RWPE2 (cell line): ENCODE measurements around the gene CABP2.
"Not testable (repeated sequence)": the region's sequence is repeated elsewhere in the genome, so short reads cannot be mapped to it uniquely, and the experiment has no call there.

ENCODE experiments used
- ATAC-seq: fragments of 200-7000 bp; cut with Tn5 transposase; 3 replicates; pipeline ENCODE4 v1.9.1; 2021; ENCODE audit warnings: low read depth
- DNase-seq: peaks from one replicate; pipeline ENCODE4 v3.0.0-alpha.2; 2020; ENCODE audit warnings: low spot score
- H3K27ac ChIP-seq: fragments of 450-650 bp; 2 replicates; pipeline ENCODE4 v1.5.1; 2017; ENCODE audit warnings: mild to moderate bottlenecking; ENCODE audit not compliant: poor library complexity, severe bottlenecking
- H3K27me3 ChIP-seq: fragments of 250-450 bp; sonication (Bioruptor Pico); 2 replicates; pipeline ENCODE4 v1.5.1; 2021; ENCODE audit warnings: mild to moderate bottlenecking, moderate library complexity; ENCODE audit not compliant: insufficient read depth, poor library complexity, severe bottlenecking
- H3K36me3 ChIP-seq: fragments of 250-450 bp; sonication (Bioruptor Pico); 2 replicates; pipeline ENCODE4 v1.5.1; 2020; ENCODE audit warnings: low read depth, mild to moderate bottlenecking, moderate library complexity
- H3K4me1 ChIP-seq: fragments of 250-450 bp; sonication (Bioruptor Pico); 2 replicates; pipeline ENCODE4 v1.5.1; 2021; ENCODE audit warnings: mild to moderate bottlenecking, moderate library complexity; ENCODE audit not compliant: insufficient read depth, poor library complexity, severe bottlenecking
- H3K4me3 ChIP-seq: fragments of 250-450 bp; sonication (Bioruptor Pico); 2 replicates; pipeline ENCODE4 v1.5.1; 2021; ENCODE audit warnings: mild to moderate bottlenecking, moderate library complexity; ENCODE audit not compliant: severe bottlenecking
- H3K9me3 ChIP-seq: fragments of 250-450 bp; sonication (Bioruptor Pico); 2 replicates; pipeline ENCODE4 v1.5.1; 2021; ENCODE audit warnings: mild to moderate bottlenecking, moderate library complexity; ENCODE audit not compliant: severe bottlenecking
- CTCF ChIP-seq: fragments of 450-650 bp; IDR thresholded peaks from one replicate; pipeline ENCODE4 v1.5.1; 2017; ENCODE audit warnings: mild to moderate bottlenecking, moderate library complexity; ENCODE audit not compliant: poor library complexity, severe bottlenecking

CABP2 gene

GRCh38 chr11:67551127-67551526 is 27.9 kb upstream of the CABP2 start:
- no peak overlapping the region for H3K27ac ChIP-seq
- H3K9me3 ChIP-seq: no peaks in the 10 kb centered on the region
- ATAC-seq (no peak), DNase-seq (no peak)
- H3K4me1 ChIP-seq: no peaks in the 10 kb centered on the region
- H3K4me3 ChIP-seq: no peak overlapping the region
- H3K27me3 ChIP-seq: no peaks in the 10 kb centered on the region
- H3K36me3 ChIP-seq: no peaks in the 10 kb centered on the region
- TF ChIP-seq CTCF: no peak

- no peaks in the 10 kb centered on the region for H3K27me3 ChIP-seq
- no peak for TF ChIP-seq CTCF
- no peaks in the 10 kb centered on the region for H3K9me3 ChIP-seq
- H3K36me3 ChIP-seq: no peaks in the 10 kb centered on the region
- H3K4me1 ChIP-seq: no peaks in the 10 kb centered on the region
- DNase-seq (no peak), ATAC-seq (no peak)
- H3K27ac ChIP-seq: no peak overlapping the region
- no peak overlapping the region for H3K4me3 ChIP-seq
Observed at GRCh38 chr11:67548555-67549110, 25.4 kb upstream of the CABP2 start.

DNA sequence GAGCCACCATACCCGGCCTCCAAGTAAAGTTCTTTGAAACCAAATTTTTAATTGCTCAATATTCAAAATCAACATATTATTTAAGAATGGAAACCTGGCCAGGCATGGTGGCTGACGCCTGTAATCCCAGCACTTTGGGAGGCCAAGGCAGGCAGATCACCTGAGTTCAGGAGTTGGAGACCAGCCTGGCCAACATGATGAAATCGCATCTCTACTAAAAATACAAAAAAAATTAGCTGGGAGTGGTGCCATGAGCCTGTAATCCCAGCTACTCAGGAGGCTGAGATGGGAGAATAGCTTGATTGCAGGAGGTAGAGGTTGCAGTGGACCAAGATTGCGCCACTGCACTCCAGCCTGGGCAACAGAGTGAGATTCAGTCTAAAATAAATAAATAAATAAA is 24.9 kb upstream of the CABP2 start:
- H3K27ac ChIP-seq, H3K27me3 ChIP-seq, ATAC-seq, DNase-seq, H3K4me3 ChIP-seq, H3K9me3 ChIP-seq, H3K4me1 ChIP-seq, H3K36me3 ChIP-seq: not testable (repeated sequence)

- no peaks in the 10 kb centered on the region for H3K36me3 ChIP-seq
- H3K4me3 ChIP-seq: no peak overlapping the region
- H3K9me3 ChIP-seq: no peaks in the 10 kb centered on the region
- DNase-seq: no peak
- no peak overlapping the region for H3K27ac ChIP-seq
- ATAC-seq: no peak
- no peaks in the 10 kb centered on the region for H3K27me3 ChIP-seq
- TF ChIP-seq CTCF: no peak
- no peaks in the 10 kb centered on the region for H3K4me1 ChIP-seq
Observed at GRCh38 chr11:67545280-67545679, 22.0 kb upstream of the CABP2 start.

- Histone ChIP-seq H3K4me3 (no peak overlapping the region), H3K36me3 (no peaks in the 10 kb centered on the region), H3K27ac (no peak overlapping the region), H3K27me3 (no peaks in the 10 kb centered on the region), H3K9me3 (no peaks in the 10 kb centered on the region), H3K4me1 (no peaks in the 10 kb centered on the region)
- ATAC-seq (peak; percentile 60; the same call in 2 of the 3 replicates), DNase-seq (no peak)
- TF ChIP-seq CTCF: no peak
Observed at GRCh38 chr11:67544616-67545242, 21.5 kb upstream of the CABP2 start.
